H9 (cell line): Measurements from ENCODE around the gene SPC24. TPM values are rescaled to one million over a fixed set of nuclear protein-coding genes. Genes with fewer than 3 reads are reported as not detected.
A peak's percentile ranks its signal among the peaks of the same experiment; 100 is the strongest.

Experiments used
- DNase-seq: peaks from one replicate; pipeline ENCODE4 v3.0.0-alpha.2; 2017
- H2AFZ ChIP-seq: one replicate; pipeline ENCODE4 v1.6.1; 2013; ENCODE audit warnings: mild to moderate bottlenecking, low read length, control low read depth, moderate library complexity
- H2AK5ac ChIP-seq: 2 replicates; pipeline ENCODE4 v1.6.1; 2013; ENCODE audit warnings: low read length, control low read depth, mixed read lengths; ENCODE audit not compliant: insufficient read length
- H2BK120ac ChIP-seq: one replicate; pipeline ENCODE4 v1.6.1; 2013; ENCODE audit warnings: low read depth, mild to moderate bottlenecking, low read length, control low read depth, inconsistent platforms; ENCODE audit not compliant: poor library complexity, severe bottlenecking
- H2BK12ac ChIP-seq: 2 replicates; pipeline ENCODE4 v1.6.1; 2013; ENCODE audit warnings: low read length, control low read depth, mixed read lengths, low read depth; ENCODE audit not compliant: insufficient read length
- H2BK15ac ChIP-seq: 2 replicates; pipeline ENCODE4 v1.6.1; 2013; ENCODE audit warnings: low read depth, low read length, control low read depth
- H2BK20ac ChIP-seq: one replicate; pipeline ENCODE4 v1.6.1; 2013; ENCODE audit warnings: low read depth, mild to moderate bottlenecking, low read length, control low read depth, inconsistent platforms; ENCODE audit not compliant: poor library complexity, severe bottlenecking
- H2BK5ac ChIP-seq: 2 replicates; pipeline ENCODE4 v1.6.1; 2013; ENCODE audit warnings: low read length, control low read depth, mixed read lengths; ENCODE audit not compliant: insufficient read length
- H3K14ac ChIP-seq: 2 replicates; pipeline ENCODE4 v1.6.1; 2013; ENCODE audit warnings: low read length, control low read depth; ENCODE audit not compliant: insufficient read depth
- H3K18ac ChIP-seq: 2 replicates; pipeline ENCODE4 v1.6.1; 2013; ENCODE audit warnings: low read depth, mild to moderate bottlenecking, mixed read lengths, low read length, control low read depth; ENCODE audit not compliant: insufficient read length
- H3K23ac ChIP-seq: 2 replicates; pipeline ENCODE4 v1.6.1; 2013; ENCODE audit warnings: low read length, control low read depth, mixed read lengths, low read depth; ENCODE audit not compliant: insufficient read length
- H3K23me2 ChIP-seq: 2 replicates; pipeline ENCODE4 v1.6.1; 2013; ENCODE audit warnings: low read depth, mild to moderate bottlenecking, mixed read lengths, low read length, control low read depth; ENCODE audit not compliant: insufficient read length, poor library complexity, severe bottlenecking
- H3K27ac ChIP-seq: 2 replicates; pipeline ENCODE4 v1.5.1; 2013; ENCODE audit warnings: low read length, control low read depth, mixed read lengths, low read depth; ENCODE audit not compliant: insufficient read length
- H3K27me3 ChIP-seq: 2 replicates; pipeline ENCODE4 v1.6.1; 2013; ENCODE audit warnings: low read length, control low read depth, inconsistent platforms; ENCODE audit not compliant: insufficient read depth
- H3K4ac ChIP-seq: 2 replicates; pipeline ENCODE4 v1.6.1; 2013; ENCODE audit warnings: low read depth, mild to moderate bottlenecking, control low read depth, inconsistent platforms, low read length, moderate library complexity
- H3K4me1 ChIP-seq: 2 replicates; pipeline ENCODE4 v1.6.1; 2013; ENCODE audit warnings: low read length, control low read depth, inconsistent platforms; ENCODE audit not compliant: insufficient read depth
- H3K4me2 ChIP-seq: 2 replicates; pipeline ENCODE4 v1.6.1; 2013; ENCODE audit warnings: low read length, control low read depth, mixed read lengths; ENCODE audit not compliant: insufficient read length, insufficient read depth
- H3K56ac ChIP-seq: 2 replicates; pipeline ENCODE4 v1.6.1; 2013; ENCODE audit warnings: low read depth, mild to moderate bottlenecking, mixed read lengths, low read length, control low read depth; ENCODE audit not compliant: insufficient read length
- H3K79me1 ChIP-seq: 2 replicates; pipeline ENCODE4 v1.6.1; 2013; ENCODE audit warnings: low read depth, mild to moderate bottlenecking, moderate library complexity, low read length, control low read depth, inconsistent platforms; ENCODE audit not compliant: insufficient read depth, poor library complexity, severe bottlenecking
- H3K79me2 ChIP-seq: 2 replicates; pipeline ENCODE4 v1.6.1; 2013; ENCODE audit warnings: low read length, control low read depth, inconsistent platforms; ENCODE audit not compliant: insufficient read depth
- H3K9ac ChIP-seq: 2 replicates; pipeline ENCODE4 v1.6.1; 2013; ENCODE audit warnings: low read length, control low read depth, mixed read lengths; ENCODE audit not compliant: insufficient read length; ENCODE audit errors: extremely low read depth
- H3K9me3 ChIP-seq: one replicate; pipeline ENCODE4 v1.6.1; 2013; ENCODE audit warnings: low read depth, low read length, inconsistent platforms; ENCODE audit not compliant: control insufficient read depth
- H3T11ph ChIP-seq: one replicate; pipeline ENCODE4 v1.6.1; 2013; ENCODE audit warnings: mild to moderate bottlenecking, low read length, control low read depth, inconsistent platforms
- H4K20me1 ChIP-seq: one replicate; pipeline ENCODE4 v1.6.1; 2013; ENCODE audit not compliant: control insufficient read depth, insufficient read length, insufficient read depth
- H4K5ac ChIP-seq: 2 replicates; pipeline ENCODE4 v1.6.1; 2013; ENCODE audit warnings: low read depth, mild to moderate bottlenecking, mixed read lengths, low read length, control low read depth; ENCODE audit not compliant: insufficient read length
- H4K8ac ChIP-seq: replicated peaks from 2 replicates; pipeline ENCODE4 v1.6.1; 2013; ENCODE audit warnings: low read length, control low read depth, mixed read lengths, low read depth; ENCODE audit not compliant: insufficient read length
- H4K91ac ChIP-seq: 2 replicates; pipeline ENCODE4 v1.6.1; 2013; ENCODE audit warnings: low read depth, mild to moderate bottlenecking, moderate library complexity, mixed read lengths, low read length, control low read depth; ENCODE audit not compliant: insufficient read length
- H3K27ac Mint-ChIP-seq, 3 experiments: 2 replicates in 2 of 3; 3 replicates in 1 of 3; pipeline ENCODE4 v1.8.0; 2020 to 2021; ENCODE audit warnings: mixed read lengths in 3 of 3, mild to moderate bottlenecking in 1 of 3, moderate library complexity in 1 of 3
- H3K27me3 Mint-ChIP-seq: 2 replicates; pipeline ENCODE4 v1.8.0; 2021; ENCODE audit warnings: low read depth, mild to moderate bottlenecking, moderate library complexity, mixed read lengths
- H3K36me3 Mint-ChIP-seq, 3 experiments: 2 replicates in 2 of 3; 3 replicates in 1 of 3; pipeline ENCODE4 v1.8.0; 2020 to 2021; ENCODE audit warnings: low read depth in 3 of 3, mixed read lengths in 3 of 3; ENCODE audit not compliant: insufficient read depth in 1 of 3
- H3K4me1 Mint-ChIP-seq, 2 experiments: 2 replicates each; pipeline ENCODE4 v1.8.0; 2020; ENCODE audit warnings: mixed read lengths in 2 of 2
- H3K4me3 Mint-ChIP-seq, 2 experiments: 2 replicates in 1 of 2; 3 replicates in 1 of 2; pipeline ENCODE4 v1.8.0; 2020 to 2021; ENCODE audit warnings: mild to moderate bottlenecking in 2 of 2, mixed read lengths in 2 of 2, moderate library complexity in 1 of 2
- H3K9me3 Mint-ChIP-seq, 2 experiments: 2 replicates in 1 of 2; 3 replicates in 1 of 2; pipeline ENCODE4 v1.8.0; 2020; ENCODE audit warnings: mild to moderate bottlenecking in 2 of 2, mixed read lengths in 2 of 2, moderate library complexity in 1 of 2
- CTCF ChIP-seq: fragments of 200-600 bp; sonication (generic); conservative IDR thresholded peaks from 3 replicates; pipeline ENCODE4 v1.8.0; 2021; ENCODE audit warnings: antibody characterized with exemption, mild to moderate bottlenecking
- WGBS: extraction: QIAGEN DNeasy Blood & Tissue Kit; methylation state at CpG from one replicate; pipeline ENCODE4 v1.1.7; 2013; ENCODE audit warnings: missing lambda C conversion rate, low lambda C conversion rate, mixed read lengths; ENCODE audit not compliant: insufficient read length; ENCODE audit errors: extremely low coverage; 5-methylcytosine and 5-hydroxymethylcytosine counted together
- total RNA-seq: library from RNA; stranded (reverse); gene quantifications from 2 replicates; pipeline ENCODE4 v1.2.1, GENCODE V29; 2021

SPC24 gene
- total RNA-seq, 1 experiment from 2014 or later, result 51.5 TPM

- Histone ChIP-seq H3K9ac (no peak overlapping the region), H3K56ac (no peak overlapping the region), H3K79me1 (peaks cover 8% of the 10 kb centered on the region), H2BK20ac (no peak overlapping the region), H3T11ph (no peak overlapping the region), H3K4ac (no peak overlapping the region), H2BK15ac (no peak overlapping the region), H2AFZ (no peak overlapping the region), H2BK5ac (no peak overlapping the region), H4K5ac (no peak overlapping the region), H3K9me3 (no peaks in the 10 kb centered on the region), H4K8ac (no peak overlapping the region), H3K14ac (no peak overlapping the region), H4K20me1 (no peaks in the 10 kb centered on the region), H3K4me2 (no peak overlapping the region), H3K27ac (no peak overlapping the region), H3K18ac (no peak overlapping the region), H2BK120ac (no peak overlapping the region), H3K79me2 (peaks cover 6% of the 10 kb centered on the region; the same call in 1 of the 2 replicates), H3K4me1 (no peaks in the 10 kb centered on the region; the same call in 1 of the 2 replicates), H3K23me2 (peaks cover 3% of the 10 kb centered on the region), H2BK12ac (no peak overlapping the region), H3K27me3 (no peaks in the 10 kb centered on the region), H2AK5ac (no peak overlapping the region), H4K91ac (no peak overlapping the region), H3K23ac (no peak overlapping the region)
- DNase-seq, result no peak
- no peak for TF ChIP-seq CTCF
- Mint-ChIP-seq H3K4me1 (peaks cover 10% of the 10 kb centered on the region in 2 experiments), H3K36me3 (peaks cover 9 to 35% (median 34%) of the 10 kb centered on the region in 3 experiments), H3K27ac (peak overlapping the region in 1 of 3 experiments; percentile 83; a peak in 1 of 7 replicates), H3K27me3 (no peaks in the 10 kb centered on the region), H3K9me3 (no peaks in the 10 kb centered on the region), H3K4me3 (peak overlapping the region in 1 of 2 experiments; percentile 8; a peak in 1 of 5 replicates)
- no CpG with 5 or more reads among the region's 11 CpGs for WGBS
These were observed 3.1 kb downstream of the SPC24 start for GRCh38 chr19:11152318-11153062.
